ENCODE data around the gene TIMM29.

The TIMM29 gene

GRCh38 chr19:10920288-10920655 is 8.3 kb upstream of the TIMM29 start:
- Histone ChIP-seq H3K4me1 (ENCODE audit: control insufficient read depth, insufficient read depth, low read length) (no peaks in the 10 kb centered on the region), H3K9me3 (ENCODE audit: control insufficient read depth, insufficient read depth, low read depth, low read length) (no peaks in the 10 kb centered on the region), H3K4me3 (ENCODE audit: low read depth, low read length) (no peak overlapping the region), H3K36me3 (ENCODE audit: control insufficient read depth in 2 of 2, insufficient read depth in 1 of 2, low read length in 2 of 2) (peaks cover 0 to 86% of the 10 kb centered on the region in 2 experiments; a peak in 2 of 3 replicates), H3K27ac (ENCODE audit: extremely low read depth, low read depth, low read length) (no peak overlapping the region; the same call in 1 of the 2 replicates)
- TF ChIP-seq AEBP2 (tag by site-specific recombination; IDR thresholded peaks at IDR 0.05; ENCODE audit: borderline replicate concordance) (no peak), ZNF776 (tag by site-specific recombination; IDR thresholded peaks at IDR 0.05; ENCODE audit: borderline replicate concordance) (no peak), ZSCAN23 (tag by site-specific recombination; IDR thresholded peaks at IDR 0.05) (no peak), ZIC2 (tag by site-specific recombination; IDR thresholded peaks at IDR 0.05) (no peak)
- ChIA-PET CTCF (no interaction called here), POLR2A (no interaction called here)

GRCh38 chr19:10920781-10921180 is 7.8 kb upstream of the TIMM29 start:
- TF ChIP-seq ZNF426 (tag by site-specific recombination; IDR thresholded peaks at IDR 0.05) (no peak), HIC1 (tag by site-specific recombination; IDR thresholded peaks at IDR 0.05) (peak; percentile 37; the same call in 1 of the 2 replicates)
- Histone ChIP-seq H3K27ac (ENCODE audit: extremely low read depth, low read depth, low read length) (no peak overlapping the region), H3K36me3 (ENCODE audit: control insufficient read depth in 2 of 2, insufficient read depth in 1 of 2, low read length in 2 of 2) (peaks cover 0 to 86% of the 10 kb centered on the region in 2 experiments; a peak in 2 of 3 replicates), H3K4me1 (ENCODE audit: control insufficient read depth, insufficient read depth, low read length) (no peaks in the 10 kb centered on the region), H3K9me3 (ENCODE audit: control insufficient read depth, insufficient read depth, low read depth, low read length) (no peaks in the 10 kb centered on the region), H3K4me3 (ENCODE audit: low read depth, low read length) (no peak overlapping the region)
- POLR2A ChIA-PET, result no interaction called here
- CTCF ChIA-PET, result no interaction called here

GRCh38 chr19:10921199-10921909 is 7.3 kb upstream of the TIMM29 start:
- Histone ChIP-seq H3K4me3 (ENCODE audit: low read depth, low read length) (no peak overlapping the region), H3K4me1 (ENCODE audit: control insufficient read depth, insufficient read depth, low read length) (no peaks in the 10 kb centered on the region), H3K27ac (ENCODE audit: extremely low read depth, low read depth, low read length) (no peak overlapping the region), H3K36me3 (ENCODE audit: control insufficient read depth in 2 of 2, insufficient read depth in 1 of 2, low read length in 2 of 2) (peaks cover 0 to 82% of the 10 kb centered on the region in 2 experiments; a peak in 2 of 3 replicates), H3K9me3 (ENCODE audit: control insufficient read depth, insufficient read depth, low read depth, low read length) (no peaks in the 10 kb centered on the region)
- ChIA-PET CTCF (interaction anchor here (0.6 to 1.0 kb wide), 2 partner anchors 50 to 425 kb away, joined by 3 to 4 read pairs; partner anchors contain the start of gene CARM1), POLR2A (interaction anchor here (0.7 kb wide), 1 partner anchor 35 kb away, joined by 4 read pairs; no protein-coding TSS in a partner anchor)
- TF ChIP-seq ZBTB26 (tag by site-specific recombination; optimal IDR thresholded peaks at IDR 0.05), result no peak
- TF ChIP-seq ZNF600 (tag by site-specific recombination; IDR thresholded peaks at IDR 0.05), result peak; percentile 10; the same call in 1 of the 2 replicates
- no peak for TF ChIP-seq ZNF514 (tag by site-specific recombination; IDR thresholded peaks at IDR 0.05)
- TF ChIP-seq ZFHX2 (tag by site-specific recombination; conservative IDR thresholded peaks at IDR 0.05), result peak; percentile 56
- TF ChIP-seq ZNF473 (tag by site-specific recombination; IDR thresholded peaks at IDR 0.05), result no peak
- TF ChIP-seq EGR2 (tag by site-specific recombination; IDR thresholded peaks at IDR 0.05; ENCODE audit: low read depth), result peak; percentile 57

Measured in HEK293 (cell line).